Measurements from ENCODE around the gene CPXM1. TPM values are rescaled to one million over a fixed set of nuclear protein-coding genes. Genes with fewer than 3 reads are reported as not detected.

Gene CPXM1
- total and polyA plus RNA-seq, 2 donors (not counting 3 experiments of a cell fraction or from before 2014, with no cell fraction given): 18.9 to 20.3 TPM

DNA sequence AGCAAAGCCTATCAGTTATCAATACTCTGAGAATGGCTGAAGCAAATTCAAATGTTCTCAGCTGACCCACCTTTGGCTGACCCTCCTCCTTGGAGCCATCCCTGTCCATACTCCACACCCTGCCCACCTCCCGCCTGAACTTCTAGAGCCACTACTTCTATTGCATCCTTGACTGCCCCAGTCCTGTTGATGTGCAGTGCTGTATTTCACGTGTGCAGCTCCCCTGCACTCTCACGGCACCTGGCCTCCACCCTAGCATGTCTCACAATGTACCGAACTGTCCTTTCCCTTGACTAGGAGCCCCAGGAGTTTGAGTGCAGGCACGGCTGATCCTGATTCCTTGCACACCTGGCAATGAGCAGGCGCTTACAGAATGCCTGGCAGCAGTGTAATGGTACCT is 7.0 kb downstream of the CPXM1 start:
- H3K9ac ChIP-seq (replicated peaks; ENCODE audit: extremely low read depth, insufficient read depth, low read length): no peak overlapping the region
- dilution Hi-C loops (cut with MboI; ENCODE audit: extremely low pct_ligation_motif_present, low sequenced_read_pairs) (no loop called here), intact Hi-C loops (cut with micrococcal nuclease) (no loop called here)
- BruUV-seq (replicated peaks): no TSS peak
- FAIRE-seq (no peak), DNase-seq (ENCODE audit: low read depth, low spot score) (no peak)
- H3K4me2 ChIP-seq (ENCODE audit: insufficient read depth, low read length): no peak overlapping the region
- no peaks in the 10 kb centered on the region for H3K4me1 ChIP-seq (ENCODE audit: control insufficient read depth, extremely low read depth, insufficient read depth, low read length)
- peaks cover 0 to 15% of the 10 kb centered on the region in 2 experiments for H3K27me3 ChIP-seq (ENCODE audit: control insufficient read depth in 2 of 2, insufficient read depth in 2 of 2, low read length in 2 of 2)
- H3K9me3 ChIP-seq (replicated peaks; ENCODE audit: control insufficient read depth, insufficient read depth, low read length): no peaks in the 10 kb centered on the region
- H3K9me1 ChIP-seq (replicated peaks; ENCODE audit: control insufficient read depth, extremely low read depth, insufficient read depth, low read length): no peaks in the 10 kb centered on the region
- H3K27ac ChIP-seq (ENCODE audit: insufficient read depth, low read depth, low read length): no peak overlapping the region
- H2AFZ ChIP-seq (ENCODE audit: low read depth, low read length): no peak overlapping the region
- no peak overlapping the region for H3K4me3 ChIP-seq (replicated peaks in 1 of 3; ENCODE audit: insufficient read depth in 1 of 3, low read depth in 1 of 3, low read length in 3 of 3)
- H3K36me3 ChIP-seq (ENCODE audit: control insufficient read depth in 2 of 2, extremely low read depth in 1 of 2, insufficient read depth in 2 of 2, low read length in 2 of 2): no peaks in the 10 kb centered on the region
- H4K20me1 ChIP-seq (replicated peaks; ENCODE audit: control insufficient read depth, extremely low read depth, insufficient read depth, low read length): no peaks in the 10 kb centered on the region
- TF ChIP-seq, protein P1, sequence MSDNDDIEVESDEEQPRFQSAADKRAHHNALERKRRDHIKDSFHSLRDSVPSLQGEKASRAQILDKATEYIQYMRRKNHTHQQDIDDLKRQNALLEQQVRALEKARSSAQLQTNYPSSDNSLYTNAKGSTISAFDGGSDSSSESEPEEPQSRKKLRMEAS (IDR thresholded peaks at IDR 0.05; ENCODE audit: insufficient read depth, insufficient read length): no peak
- TF ChIP-seq POLR2AphosphoS5 (IDR thresholded peaks at IDR 0.05; ENCODE audit: insufficient read depth, low read depth, low read length) (no peak), EZH2 (IDR thresholded peaks at IDR 0.05; ENCODE audit: borderline replicate concordance, low read depth, low read length, severe bottlenecking) (no peak), JUN (IDR thresholded peaks at IDR 0.05; ENCODE audit: borderline replicate concordance, insufficient read depth, insufficient read length, low read depth) (no peak), GATA2 (IDR thresholded peaks at IDR 0.05; ENCODE audit: insufficient read depth, insufficient read length, low read depth, low read length) (no peak), MYC (IDR thresholded peaks at IDR 0.05; ENCODE audit: low read depth, low read length) (no peak), POLR2A (IDR thresholded peaks at IDR 0.05; ENCODE audit: low read depth, low read length) (no peak), FOS (IDR thresholded peaks at IDR 0.05; ENCODE audit: borderline replicate concordance, insufficient read depth, low read length) (no peak)
- TF ChIP-seq, protein P2, sequence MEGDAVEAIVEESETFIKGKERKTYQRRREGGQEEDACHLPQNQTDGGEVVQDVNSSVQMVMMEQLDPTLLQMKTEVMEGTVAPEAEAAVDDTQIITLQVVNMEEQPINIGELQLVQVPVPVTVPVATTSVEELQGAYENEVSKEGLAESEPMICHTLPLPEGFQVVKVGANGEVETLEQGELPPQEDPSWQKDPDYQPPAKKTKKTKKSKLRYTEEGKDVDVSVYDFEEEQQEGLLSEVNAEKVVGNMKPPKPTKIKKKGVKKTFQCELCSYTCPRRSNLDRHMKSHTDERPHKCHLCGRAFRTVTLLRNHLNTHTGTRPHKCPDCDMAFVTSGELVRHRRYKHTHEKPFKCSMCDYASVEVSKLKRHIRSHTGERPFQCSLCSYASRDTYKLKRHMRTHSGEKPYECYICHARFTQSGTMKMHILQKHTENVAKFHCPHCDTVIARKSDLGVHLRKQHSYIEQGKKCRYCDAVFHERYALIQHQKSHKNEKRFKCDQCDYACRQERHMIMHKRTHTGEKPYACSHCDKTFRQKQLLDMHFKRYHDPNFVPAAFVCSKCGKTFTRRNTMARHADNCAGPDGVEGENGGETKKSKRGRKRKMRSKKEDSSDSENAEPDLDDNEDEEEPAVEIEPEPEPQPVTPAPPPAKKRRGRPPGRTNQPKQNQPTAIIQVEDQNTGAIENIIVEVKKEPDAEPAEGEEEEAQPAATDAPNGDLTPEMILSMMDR (IDR thresholded peaks at IDR 0.05; ENCODE audit: extremely low read depth in 1 of 2, insufficient read depth in 1 of 2, low read depth in 1 of 2, low read length in 2 of 2): no peak
- CTCF ChIA-PET: interaction anchor here (1.0 kb wide), 1 partner anchor 72 kb away, joined by 3 read pairs; no protein-coding TSS in a partner anchor
- POLR2A ChIA-PET: no interaction called here
- no peaks in the 10 kb centered on the region for H3K79me2 ChIP-seq (ENCODE audit: control insufficient read depth, insufficient read depth, low read length)

Measured in endothelial cell of umbilical vein (primary cell).